Measurements from ENCODE around the gene RAB40A.

GRCh38 chrX:103552236-103552635 lies 32.9 kb upstream of the RAB40A start:
- no peak for TF ChIP-seq CTCF (IDR thresholded peaks at IDR 0.05)
- TF ChIP-seq EZH2 (IDR thresholded peaks at IDR 0.05; ENCODE audit: borderline replicate concordance, insufficient read depth, low read depth, low read length, poor library complexity, severe bottlenecking), result no peak
